Left lobe of liver (tissue), 2 donors: Measurements from ENCODE around the gene TAT. TPM values are rescaled to one million over a fixed set of nuclear protein-coding genes. Genes with fewer than 3 reads are reported as not detected.
"Not testable (repeated sequence)": the region's sequence is repeated elsewhere in the genome, so short reads cannot be mapped to it uniquely, and the experiment has no call there.

Experiments used
- ATAC-seq: fragments of 200-7000 bp; cut with Tn5 transposase; one replicate; pipeline ENCODE4 v1.9.1; 2020; ENCODE audit warnings: mild to moderate bottlenecking, moderate library complexity
- DNase-seq: peaks from one replicate; pipeline ENCODE4 v3.0.0-alpha.2; 2020; ENCODE audit warnings: low spot score
- total RNA-seq: library from RNA; stranded (reverse); gene quantifications from one replicate; pipeline ENCODE4 v1.2.1, GENCODE V29; 2021
- donor health status: DM: no; HTN: no; CAD: no; lungs with moderate emphysema.
- donor health status: DM: no; HTN: yes; CAD: no.

TAT gene
- total RNA-seq: 2,689 TPM

DNA sequence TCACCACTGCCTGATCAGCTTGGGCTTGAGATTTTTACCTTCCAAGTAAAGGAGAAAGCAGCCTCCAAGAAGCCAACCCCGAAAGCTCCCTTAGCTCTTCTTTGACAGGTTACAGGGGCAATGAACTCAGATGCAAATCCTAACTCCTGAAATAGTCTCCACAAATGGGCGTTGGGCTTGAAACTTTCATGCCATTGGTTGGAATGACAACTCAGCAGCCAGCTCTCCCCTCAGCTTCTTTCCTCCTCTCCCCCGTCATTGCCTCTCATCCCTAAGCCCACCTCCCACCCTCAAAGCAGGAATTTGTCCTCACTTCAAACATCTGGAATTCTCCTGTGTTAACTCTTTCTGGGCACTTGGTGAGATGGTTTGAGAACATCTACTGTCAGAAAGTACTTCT is at the start of gene TAT:
TAT (minus strand) TSS at position 122 of the 400 bp plus-strand sequence. CDS start 677 bp downstream, outside the sequence.
- peak; percentile 86 for DNase-seq
- ATAC-seq: peak; percentile 51

- DNase-seq (peak; percentile 89), ATAC-seq (peak; percentile 72)
These were observed 49.3 kb upstream of the TAT start, which contains the start of gene MARVELD3 for GRCh38 chr16:71626018-71626857. Gene MARVELD3 (plus strand): TSS chr16:71626184. CDS start chr16:71626230, 46 bp downstream.

DNA sequence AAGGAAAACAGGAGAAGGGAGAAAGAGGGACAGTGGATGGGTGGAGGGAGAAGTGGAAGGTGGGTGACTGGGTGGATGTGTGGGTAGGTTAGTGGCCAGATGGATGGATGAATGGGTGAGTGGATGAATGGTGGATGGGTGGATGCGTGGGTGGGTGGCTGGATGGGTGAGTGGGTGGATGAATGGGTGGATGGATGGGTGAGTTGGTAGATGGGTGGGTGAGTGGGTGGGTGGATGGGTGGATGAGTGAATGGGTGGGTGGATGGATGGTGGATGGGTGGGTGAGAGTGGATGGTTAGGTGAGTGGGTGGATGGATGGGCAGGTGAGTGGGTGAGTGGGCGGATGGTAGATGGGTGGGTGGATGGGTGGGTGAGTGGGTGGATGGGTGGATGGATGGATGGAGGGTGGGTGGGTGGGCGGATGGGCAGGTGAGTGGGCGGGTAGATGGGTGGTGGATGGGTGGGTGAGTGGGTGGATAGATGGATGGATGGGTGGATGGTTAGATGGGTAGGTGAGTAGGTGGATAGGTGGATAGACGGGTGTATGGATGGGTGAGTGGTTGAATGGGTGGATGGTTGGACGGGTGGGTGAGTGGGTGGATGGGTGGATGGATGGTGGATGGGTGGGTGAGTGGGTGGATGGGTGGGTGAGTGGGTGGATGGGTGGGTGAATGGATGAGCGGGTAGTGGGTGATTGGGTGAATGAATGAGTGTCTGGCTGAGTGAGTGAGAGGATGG is 48.4 kb upstream of the TAT start:
- ATAC-seq (no peak), DNase-seq (no peak)

DNA sequence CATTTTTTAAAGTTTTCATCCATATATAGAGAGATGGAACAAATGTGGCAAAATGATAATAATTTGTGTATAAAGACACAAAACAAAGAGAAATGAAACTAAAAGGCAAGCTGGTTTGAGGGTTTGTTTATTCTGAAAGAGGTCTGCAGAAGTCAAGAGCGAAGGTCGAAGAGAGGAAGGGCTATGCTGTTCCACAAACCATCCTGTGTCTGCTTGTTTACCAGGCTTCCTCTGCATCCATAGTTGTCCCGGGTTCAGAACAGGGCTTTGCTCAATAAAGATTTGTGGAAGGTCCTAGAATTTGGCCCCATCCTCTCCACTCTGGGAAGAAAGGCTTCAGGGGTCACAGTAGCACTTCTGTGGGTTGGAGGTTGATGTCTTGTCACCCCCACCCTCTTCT is 46.7 kb upstream of the TAT start:
- DNase-seq (no peak), ATAC-seq (peak; percentile 70)

DNA sequence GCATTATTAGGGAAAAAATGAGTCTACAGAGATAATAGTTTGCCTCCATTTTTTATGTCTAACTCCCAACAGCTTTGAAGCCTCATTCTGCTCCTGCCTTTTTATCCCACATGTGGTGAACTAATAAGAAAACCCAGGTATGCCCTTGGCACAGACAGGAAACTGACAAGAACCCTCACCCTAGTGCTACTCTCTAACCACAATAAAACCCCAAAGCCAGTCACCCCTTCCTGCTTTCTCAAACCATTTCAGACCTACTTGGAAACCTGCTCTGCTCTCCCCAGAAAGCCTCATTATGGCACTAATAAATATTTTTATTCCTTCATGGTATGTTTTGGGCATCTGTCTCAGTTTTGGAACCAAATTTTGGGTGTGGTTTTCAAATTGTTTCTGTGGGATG is 45.2 kb upstream of the TAT start:
- no peak for DNase-seq

GRCh38 chr16:71618429-71618828 is 41.5 kb upstream of the TAT start:
- ATAC-seq (no peak), DNase-seq (no peak)

More for the DNA sequence above, 45.2 kb upstream of the TAT start:
- ATAC-seq: no peak

- ATAC-seq, DNase-seq: not testable (repeated sequence)
These were observed 38.1 kb upstream of the TAT start for GRCh38 chr16:71614956-71615355.

GRCh38 chr16:71610936-71611871 is 34.3 kb upstream of the TAT start:
- DNase-seq: peak; percentile 77
- ATAC-seq: peak; percentile 97

DNA sequence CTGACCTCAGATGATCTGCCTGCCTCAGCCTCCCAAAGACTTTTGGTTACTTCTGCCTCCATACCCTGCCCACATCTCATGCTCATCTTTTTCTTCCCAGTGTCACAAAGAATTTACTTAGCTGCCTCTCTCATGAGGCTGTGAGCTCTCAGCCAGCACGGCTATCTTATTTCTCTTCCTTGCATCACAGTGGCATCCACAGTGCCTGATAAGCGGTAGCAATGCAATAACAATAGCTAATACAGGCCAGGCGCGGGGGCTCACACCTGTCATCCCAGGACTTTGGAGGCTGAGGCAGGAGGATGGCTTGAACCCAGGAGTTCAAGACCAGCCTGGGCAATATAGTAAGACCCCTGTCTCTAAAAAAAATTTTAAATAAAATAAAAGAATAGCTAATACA is 33.6 kb upstream of the TAT start:
- DNase-seq: no peak
- peak; percentile 3 for ATAC-seq

DNA sequence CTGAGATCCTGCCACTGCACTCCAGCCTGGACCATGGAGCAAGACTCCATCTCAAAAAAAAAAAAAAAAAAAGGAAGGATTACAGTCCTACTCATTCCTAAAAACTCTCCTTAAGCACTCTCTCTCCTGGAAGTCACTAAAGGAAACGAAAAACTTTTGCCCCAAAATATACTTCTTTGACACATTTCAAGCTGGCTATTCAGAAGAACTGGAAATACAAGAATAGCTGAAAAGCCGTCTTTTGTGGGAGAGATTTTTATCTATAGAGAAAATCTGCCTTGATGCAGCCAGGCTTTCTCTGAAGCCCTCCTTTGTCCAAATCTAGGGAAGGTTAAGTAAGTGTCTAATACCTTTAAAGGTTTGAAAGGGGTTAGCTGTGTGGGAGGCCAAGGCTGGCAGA is 32.2 kb upstream of the TAT start:
- ATAC-seq (no peak), DNase-seq (no peak)

DNA sequence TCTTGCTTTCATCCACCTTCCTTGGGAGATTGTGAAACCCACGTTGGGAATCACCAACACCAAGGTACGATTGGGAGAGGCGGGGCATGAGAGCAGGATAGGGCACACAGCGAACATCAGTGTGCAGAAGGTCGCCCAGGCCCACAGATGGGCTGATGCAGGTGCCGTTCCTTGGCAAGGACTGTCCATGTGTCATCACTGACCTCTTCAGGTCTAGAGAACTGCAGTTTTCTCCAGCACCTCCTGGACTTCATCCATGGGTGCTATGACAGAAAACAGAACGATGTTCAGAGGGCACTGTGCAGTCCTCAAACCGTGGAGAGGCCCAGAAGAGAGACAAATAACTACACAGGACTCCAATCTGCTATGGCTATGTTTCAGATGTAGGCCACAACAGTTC is 23.9 kb upstream of the TAT start:
- ATAC-seq (peak; percentile 98), DNase-seq (peak; percentile 94)

GRCh38 chr16:71598426-71598825 is 21.5 kb upstream of the TAT start:
- DNase-seq, ATAC-seq: not testable (repeated sequence)

GRCh38 chr16:71595340-71595826 is 18.5 kb upstream of the TAT start:
- not testable (repeated sequence) for DNase-seq
- peak; percentile 3 for ATAC-seq

- peak; percentile 84 for DNase-seq
- peak; percentile 60 for ATAC-seq
These were observed 17.2 kb upstream of the TAT start for GRCh38 chr16:71594000-71594646.

GRCh38 chr16:71593048-71593999 is 16.4 kb upstream of the TAT start:
- ATAC-seq (peak; percentile 44), DNase-seq (no peak)

DNA sequence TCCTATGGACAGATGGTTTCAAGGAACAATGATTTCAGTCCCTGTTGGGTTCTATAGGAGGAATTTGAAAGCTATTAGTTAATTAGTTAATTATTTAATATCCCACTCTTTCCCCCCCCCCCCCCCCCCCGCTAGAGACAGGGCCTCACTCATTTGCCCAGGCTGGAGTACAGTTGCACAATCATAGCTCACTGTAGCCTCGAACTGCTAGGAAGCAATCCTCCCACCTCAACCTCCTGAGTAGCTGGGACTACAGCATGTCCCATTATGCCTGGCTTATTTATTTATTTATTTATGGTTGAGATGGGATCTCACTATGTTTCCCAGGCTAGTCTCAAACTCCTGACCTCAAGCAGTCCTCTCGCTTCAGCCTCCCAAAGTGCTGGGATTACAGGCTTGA is 15.0 kb upstream of the TAT start:
- ATAC-seq (no peak), DNase-seq (no peak)

DNA sequence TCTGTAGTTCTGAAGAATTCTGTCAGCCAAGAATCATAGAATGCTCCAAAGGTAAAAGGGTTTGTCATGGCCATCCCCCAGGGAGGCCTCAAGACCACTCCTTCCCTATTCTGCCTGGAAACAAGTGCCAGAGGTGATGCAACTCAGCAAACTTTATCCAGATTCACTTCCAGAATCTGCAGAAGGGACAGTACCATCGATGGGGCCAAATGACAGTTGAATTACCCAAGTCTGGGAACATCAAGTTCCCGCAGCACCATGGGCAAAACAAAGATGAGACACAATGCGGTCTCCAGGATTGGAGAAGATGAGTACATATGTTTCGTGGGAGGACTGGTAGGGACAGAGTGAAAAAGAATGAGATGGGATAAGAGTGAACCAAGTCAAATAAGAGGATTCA is 13.7 kb upstream of the TAT start:
- DNase-seq (peak; percentile 89), ATAC-seq (peak; percentile 54)

- not testable (repeated sequence) for ATAC-seq, DNase-seq
These were observed 13.2 kb upstream of the TAT start for GRCh38 chr16:71590071-71590470.

DNA sequence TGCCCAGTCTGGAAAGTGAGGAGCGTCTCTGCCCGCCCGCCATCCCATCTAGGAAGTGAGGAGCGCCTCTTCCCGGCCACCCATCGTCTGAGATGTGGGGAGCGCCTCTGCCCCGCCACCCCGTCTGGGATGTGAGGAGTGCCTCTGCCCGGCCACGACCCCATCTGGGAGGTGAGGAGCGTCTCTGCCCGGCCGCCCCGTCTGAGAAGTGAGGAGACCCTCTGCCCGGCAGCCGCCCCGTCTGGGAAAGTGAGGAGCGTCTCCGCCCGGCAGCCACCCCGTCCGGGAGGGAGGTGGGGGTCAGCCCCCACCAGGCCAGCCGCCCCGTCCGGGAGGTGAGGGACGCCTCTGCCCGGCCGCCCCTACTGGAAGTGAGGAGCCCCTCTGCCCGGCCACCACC is 12.4 kb upstream of the TAT start:
- not testable (repeated sequence) for DNase-seq, ATAC-seq
